ENCODE results near the gene NPAS3.

Gene NPAS3

GRCh38 chr14:33699300-33699983 lies 760.8 kb downstream of the NPAS3 start:
- FAIRE-seq: no peak

- FAIRE-seq: no peak
These were observed 761.4 kb downstream of the NPAS3 start for GRCh38 chr14:33700052-33700451.

GRCh38 chr14:33702293-33702692 lies 763.6 kb downstream of the NPAS3 start:
- FAIRE-seq: no peak

- no peak for FAIRE-seq
These were observed 765.8 kb downstream of the NPAS3 start for GRCh38 chr14:33704481-33704880.

GRCh38 chr14:33705490-33705889 lies 766.8 kb downstream of the NPAS3 start:
- FAIRE-seq: no peak

- no peak for FAIRE-seq
These were observed 769.0 kb downstream of the NPAS3 start for GRCh38 chr14:33707716-33708115.

- no peak for FAIRE-seq
These were observed 770.6 kb downstream of the NPAS3 start for GRCh38 chr14:33709283-33709682.

DNA sequence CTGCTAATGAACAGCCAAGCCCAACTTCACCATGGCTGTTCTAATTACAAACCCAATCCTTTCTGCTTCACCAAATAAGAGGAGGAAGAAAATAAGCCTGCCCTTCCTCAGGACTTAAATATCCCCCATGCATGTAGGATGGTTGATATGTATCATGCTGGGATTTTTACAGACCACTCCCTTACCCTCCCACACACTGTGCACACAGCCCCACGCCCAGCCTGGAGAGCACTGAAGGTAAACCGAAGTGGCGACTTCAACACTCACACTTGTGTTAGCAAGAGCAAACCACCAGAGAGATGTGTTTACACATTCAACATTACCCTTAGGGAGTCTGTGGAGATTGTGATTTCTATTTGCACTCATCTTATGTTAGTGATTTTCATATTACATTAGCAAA lies 771.0 kb downstream of the NPAS3 start:
- FAIRE-seq: no peak

GRCh38 chr14:33710273-33710672 lies 771.6 kb downstream of the NPAS3 start:
- no peak for FAIRE-seq

- FAIRE-seq: no peak
These were observed 772.5 kb downstream of the NPAS3 start for GRCh38 chr14:33711194-33711593.

DNA sequence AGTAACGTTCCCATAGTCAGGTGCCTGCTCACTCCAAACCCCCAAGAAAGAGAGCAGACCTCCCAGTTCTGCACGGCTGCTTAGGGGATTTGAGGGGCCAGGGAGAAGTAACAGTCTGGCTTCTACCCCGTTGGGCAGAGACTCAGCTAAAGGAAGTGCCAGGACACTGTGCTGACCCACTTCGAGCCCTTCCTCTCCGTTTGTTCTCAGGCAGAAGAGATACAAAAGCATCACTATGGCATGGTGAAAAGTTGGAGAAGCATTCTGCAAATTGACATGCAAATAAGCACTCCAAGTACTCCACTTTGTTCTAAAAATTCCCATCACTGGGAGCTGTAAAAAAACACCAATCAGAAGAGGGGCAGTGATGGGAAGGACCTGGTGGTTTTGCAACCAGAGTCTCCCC lies 773.1 kb downstream of the NPAS3 start:
- FAIRE-seq: no peak

DNA sequence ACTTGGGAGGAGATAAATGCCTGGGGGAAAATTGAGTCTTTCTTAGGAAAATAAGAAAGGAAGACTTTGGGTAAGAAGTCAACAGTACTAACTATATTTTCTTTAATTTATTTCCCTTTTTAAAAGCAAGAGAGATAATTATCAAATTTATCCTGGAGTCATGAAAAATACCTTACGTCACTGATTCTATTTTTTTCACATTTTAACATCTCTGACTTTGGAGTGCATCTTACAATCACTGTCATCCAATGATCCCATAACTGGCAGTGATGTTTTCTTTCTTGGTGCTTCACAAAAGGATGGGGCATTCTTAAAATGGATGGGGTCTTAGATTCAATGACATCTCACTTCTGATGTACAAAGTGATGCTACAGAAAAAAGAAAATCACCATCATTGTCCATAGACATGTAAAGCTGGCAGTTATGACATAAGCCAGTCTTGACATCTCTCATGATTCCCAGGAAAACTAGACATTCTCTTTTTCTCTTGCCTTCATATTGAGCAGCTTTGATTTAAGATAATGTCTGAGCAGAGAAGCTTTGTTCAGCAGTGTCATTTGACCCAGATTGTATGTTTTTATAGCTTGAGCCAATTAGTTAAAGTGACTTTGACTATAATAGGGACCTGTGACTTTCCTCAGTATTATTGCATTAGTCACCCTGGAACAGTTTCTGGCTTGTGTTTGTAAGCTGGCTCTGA lies 776.0 kb downstream of the NPAS3 start:
- no peak for FAIRE-seq

- no peak for FAIRE-seq
These were observed 776.5 kb downstream of the NPAS3 start for GRCh38 chr14:33715227-33715528.

DNA sequence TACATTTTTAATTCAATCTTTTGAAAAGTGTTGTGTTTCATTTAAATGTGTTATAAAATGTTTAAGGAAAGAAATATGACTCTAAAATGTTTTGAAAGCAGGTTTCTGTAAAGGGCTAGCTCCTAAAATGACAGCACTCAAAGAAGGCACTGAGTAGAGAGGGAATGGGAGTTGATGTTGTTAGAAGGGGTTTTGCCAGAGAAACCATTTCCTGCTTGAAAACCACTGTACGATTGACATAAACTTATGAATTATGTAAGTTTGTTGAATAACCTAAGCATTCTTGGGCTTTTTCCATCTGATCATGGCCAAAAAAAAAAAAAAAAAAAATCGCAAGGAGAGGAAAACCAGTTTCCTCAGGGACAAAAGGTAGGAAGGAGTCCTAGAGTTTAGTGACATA lies 778.2 kb downstream of the NPAS3 start:
- FAIRE-seq: no peak

- no peak for FAIRE-seq
These were observed 779.2 kb downstream of the NPAS3 start for GRCh38 chr14:33717866-33718265.

DNA sequence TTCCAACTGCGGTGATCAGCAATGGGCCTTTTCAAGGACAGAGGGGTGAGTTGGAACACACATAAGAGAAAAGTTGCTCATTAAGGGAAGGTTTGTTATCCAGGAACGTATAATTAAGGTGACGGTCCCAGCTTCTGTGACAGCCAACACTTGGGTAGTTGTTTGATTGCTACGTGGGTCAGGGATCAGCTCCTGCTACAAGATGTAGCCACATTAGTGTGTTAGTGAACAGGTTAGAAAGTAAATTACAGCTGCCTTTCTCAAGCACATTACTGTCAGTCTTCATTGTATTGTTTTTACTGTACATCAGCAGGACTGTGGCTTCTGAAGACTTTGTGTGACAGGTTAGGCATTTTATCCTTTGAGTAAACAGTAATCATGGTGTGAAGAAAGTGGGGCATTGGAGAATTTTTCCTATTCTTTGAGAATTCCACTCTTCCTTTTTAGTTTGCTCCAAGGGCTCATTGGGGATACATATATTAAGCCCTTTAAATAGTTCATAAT lies 781.7 kb downstream of the NPAS3 start:
- no peak for FAIRE-seq

GRCh38 chr14:33726685-33727084 lies 788.0 kb downstream of the NPAS3 start:
- FAIRE-seq: no peak

GRCh38 chr14:33727606-33728005 lies 788.9 kb downstream of the NPAS3 start:
- no peak for FAIRE-seq

DNA sequence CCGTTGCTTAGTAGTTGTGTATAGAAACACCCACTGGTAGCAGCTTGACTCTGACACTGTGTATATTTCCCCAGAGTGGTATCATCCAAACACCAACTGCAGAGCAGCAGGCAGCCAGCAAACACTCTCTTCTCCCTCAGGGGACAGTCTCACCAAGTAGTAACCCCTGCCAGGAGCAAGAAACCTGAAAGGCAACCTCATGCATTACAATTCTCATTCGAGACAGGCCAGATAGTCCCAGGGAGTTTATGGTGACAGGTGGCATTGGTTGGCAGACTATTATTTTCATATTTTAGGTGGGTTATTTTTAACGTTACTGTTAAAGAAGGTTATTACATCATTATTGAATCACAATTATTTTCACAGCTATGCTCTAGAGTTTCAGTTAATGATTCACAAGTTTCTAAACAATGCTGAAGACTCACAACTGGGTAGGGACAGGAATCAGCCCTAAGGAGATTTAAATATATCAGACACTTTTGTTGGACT lies 789.4 kb downstream of the NPAS3 start:
- FAIRE-seq: no peak

DNA sequence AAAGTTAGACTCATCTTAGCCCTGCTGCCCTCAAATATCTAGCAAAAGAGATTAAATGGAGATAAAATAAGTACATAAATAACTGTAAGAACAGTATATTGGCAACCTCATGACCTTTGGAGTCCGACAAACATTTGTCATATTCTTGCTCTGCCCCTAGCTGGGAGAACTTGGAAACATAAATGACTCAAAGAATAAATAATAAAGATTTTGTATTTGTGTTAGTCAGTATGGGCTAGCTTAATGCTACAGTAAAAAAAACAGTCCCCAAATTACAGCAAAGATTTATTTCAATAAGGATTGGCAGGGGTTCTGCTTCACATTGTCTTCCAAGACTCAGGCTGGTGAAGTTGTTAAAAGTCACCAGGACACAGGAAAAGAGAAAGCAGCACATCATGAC lies 791.5 kb downstream of the NPAS3 start:
- FAIRE-seq: no peak

GRCh38 chr14:33732175-33732574 lies 793.5 kb downstream of the NPAS3 start:
- no peak for FAIRE-seq

DNA sequence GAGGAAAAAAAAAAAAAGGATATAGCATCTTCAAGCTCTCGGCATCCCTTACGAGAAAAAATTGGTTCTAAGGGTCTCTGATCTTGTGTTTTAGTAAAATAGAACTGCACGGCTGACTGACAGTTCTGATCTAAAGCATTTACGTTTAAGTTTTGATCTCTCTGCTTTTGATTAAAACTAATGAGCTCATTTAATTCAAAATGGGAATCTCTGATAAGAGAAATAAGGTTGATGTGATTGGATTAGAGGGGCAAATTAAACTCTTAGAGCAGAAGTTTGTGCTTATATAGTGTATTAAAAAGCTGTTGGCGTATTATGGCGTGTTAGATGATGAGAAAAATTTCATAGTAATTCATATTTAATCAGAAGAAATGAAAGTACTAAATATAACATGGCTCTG lies 794.6 kb downstream of the NPAS3 start:
- no peak for FAIRE-seq

DNA sequence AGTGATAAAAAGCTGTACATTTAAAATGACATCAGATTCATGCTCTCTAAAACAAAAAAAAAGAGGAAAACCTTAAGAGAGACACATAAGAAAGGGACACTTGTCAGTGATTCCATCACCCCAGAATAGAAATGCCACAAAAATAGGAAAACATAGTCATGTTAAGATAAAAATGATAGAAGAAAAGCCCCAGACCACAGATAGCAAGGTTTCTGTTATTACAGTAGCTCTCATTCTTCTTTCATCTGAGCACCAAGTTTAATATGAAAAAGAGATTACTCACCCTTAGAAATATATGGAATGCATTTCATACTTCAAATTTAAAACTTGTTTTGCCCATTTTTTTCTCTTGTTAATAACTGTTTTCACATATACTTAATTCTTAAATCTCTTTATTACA lies 795.0 kb downstream of the NPAS3 start:
- FAIRE-seq: no peak

DNA sequence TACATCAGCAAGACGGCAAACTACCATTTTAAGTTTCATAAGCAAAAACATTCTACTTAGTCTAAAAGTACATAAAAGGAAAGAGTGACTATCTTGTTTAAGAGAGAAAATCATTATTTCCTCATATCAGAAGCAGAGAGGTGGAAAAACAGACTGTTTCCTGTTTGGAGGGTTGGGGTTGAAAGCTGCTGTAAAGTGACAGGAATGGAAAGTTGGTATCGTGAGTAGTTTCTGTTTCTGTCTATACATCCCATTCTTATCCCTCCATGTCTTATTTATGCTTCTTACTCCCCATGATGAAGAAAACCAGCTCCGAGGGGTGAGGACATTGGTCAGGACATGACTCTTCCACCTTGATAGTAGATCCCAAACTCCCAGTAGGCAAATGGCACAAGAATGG lies 795.7 kb downstream of the NPAS3 start:
- FAIRE-seq: no peak

All from G401.6 (cell line).